HL-60 (cell line): ENCODE results near the gene TEX48.

Experiments
- DNase-seq, 2 experiments: peaks; one replicate each; pipeline ENCODE4 v3.0.0-alpha.2; 2010 to 2020; ENCODE audit warnings: low read depth in 1 of 2, low spot score in 1 of 2
- H3K27ac ChIP-seq: fragments of 250-450 bp; sonication (Bioruptor Pico); replicated peaks from 2 replicates; pipeline ENCODE4 v1.5.1; 2020; ENCODE audit warnings: mild to moderate bottlenecking, moderate library complexity
- H3K27me3 ChIP-seq: fragments of 250-450 bp; sonication (Bioruptor Pico); 2 replicates; pipeline ENCODE4 v1.5.1; 2021; ENCODE audit warnings: mild to moderate bottlenecking, moderate library complexity; ENCODE audit not compliant: insufficient read depth, poor library complexity, severe bottlenecking
- H3K4me3 ChIP-seq: replicated peaks from 2 replicates; pipeline ENCODE4 v1.5.1; 2011; ENCODE audit warnings: mild to moderate bottlenecking, control low read depth, low read length; ENCODE audit not compliant: insufficient read depth
- GABPA ChIP-seq: IDR thresholded peaks from 2 replicates; pipeline ENCODE4 v1.6.1; 2012; ENCODE audit warnings: low read depth
- POLR2AphosphoS5 ChIP-seq: IDR thresholded peaks from 2 replicates; pipeline ENCODE4 v1.6.1; 2012; ENCODE audit warnings: low read depth
- SPI1 ChIP-seq: IDR thresholded peaks from 2 replicates; pipeline ENCODE4 v1.6.1; 2012; ENCODE audit warnings: low read depth, mild to moderate bottlenecking, borderline replicate concordance
- TF ChIP-seq, protein P1 (sequence below): IDR thresholded peaks from one replicate; pipeline ENCODE4 v1.5.1; 2011; ENCODE audit warnings: low read length, control low read depth, inconsistent platforms; ENCODE audit not compliant: insufficient read depth
- TF ChIP-seq, protein P2 (sequence below): IDR thresholded peaks from 2 replicates; pipeline ENCODE4 v1.6.1; 2012; ENCODE audit warnings: low read depth; ENCODE audit not compliant: insufficient replicate concordance

Gene TEX48

DNA sequence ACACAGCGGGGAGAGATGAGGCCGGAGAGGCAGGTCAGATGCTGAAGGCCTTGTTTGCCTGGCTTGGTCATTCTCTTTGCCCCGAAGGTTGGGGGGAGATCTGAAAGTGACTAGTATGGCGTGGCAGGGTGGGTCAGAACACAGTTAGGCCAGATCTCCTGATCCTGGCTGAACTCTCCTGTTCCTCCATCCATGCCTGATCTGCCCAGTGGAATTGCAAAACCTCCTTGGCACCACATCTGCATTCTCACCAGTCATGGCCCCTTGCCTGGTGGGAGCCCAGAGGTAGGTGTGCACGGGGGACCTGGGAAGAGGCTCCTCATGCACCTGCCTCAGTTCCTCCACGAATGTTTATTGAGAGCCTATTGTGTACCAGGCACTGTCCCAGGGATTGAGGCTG is 47.6 kb downstream of the TEX48 start:
- TF ChIP-seq, protein P1, sequence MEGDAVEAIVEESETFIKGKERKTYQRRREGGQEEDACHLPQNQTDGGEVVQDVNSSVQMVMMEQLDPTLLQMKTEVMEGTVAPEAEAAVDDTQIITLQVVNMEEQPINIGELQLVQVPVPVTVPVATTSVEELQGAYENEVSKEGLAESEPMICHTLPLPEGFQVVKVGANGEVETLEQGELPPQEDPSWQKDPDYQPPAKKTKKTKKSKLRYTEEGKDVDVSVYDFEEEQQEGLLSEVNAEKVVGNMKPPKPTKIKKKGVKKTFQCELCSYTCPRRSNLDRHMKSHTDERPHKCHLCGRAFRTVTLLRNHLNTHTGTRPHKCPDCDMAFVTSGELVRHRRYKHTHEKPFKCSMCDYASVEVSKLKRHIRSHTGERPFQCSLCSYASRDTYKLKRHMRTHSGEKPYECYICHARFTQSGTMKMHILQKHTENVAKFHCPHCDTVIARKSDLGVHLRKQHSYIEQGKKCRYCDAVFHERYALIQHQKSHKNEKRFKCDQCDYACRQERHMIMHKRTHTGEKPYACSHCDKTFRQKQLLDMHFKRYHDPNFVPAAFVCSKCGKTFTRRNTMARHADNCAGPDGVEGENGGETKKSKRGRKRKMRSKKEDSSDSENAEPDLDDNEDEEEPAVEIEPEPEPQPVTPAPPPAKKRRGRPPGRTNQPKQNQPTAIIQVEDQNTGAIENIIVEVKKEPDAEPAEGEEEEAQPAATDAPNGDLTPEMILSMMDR, result no peak
- TF ChIP-seq, protein P2, sequence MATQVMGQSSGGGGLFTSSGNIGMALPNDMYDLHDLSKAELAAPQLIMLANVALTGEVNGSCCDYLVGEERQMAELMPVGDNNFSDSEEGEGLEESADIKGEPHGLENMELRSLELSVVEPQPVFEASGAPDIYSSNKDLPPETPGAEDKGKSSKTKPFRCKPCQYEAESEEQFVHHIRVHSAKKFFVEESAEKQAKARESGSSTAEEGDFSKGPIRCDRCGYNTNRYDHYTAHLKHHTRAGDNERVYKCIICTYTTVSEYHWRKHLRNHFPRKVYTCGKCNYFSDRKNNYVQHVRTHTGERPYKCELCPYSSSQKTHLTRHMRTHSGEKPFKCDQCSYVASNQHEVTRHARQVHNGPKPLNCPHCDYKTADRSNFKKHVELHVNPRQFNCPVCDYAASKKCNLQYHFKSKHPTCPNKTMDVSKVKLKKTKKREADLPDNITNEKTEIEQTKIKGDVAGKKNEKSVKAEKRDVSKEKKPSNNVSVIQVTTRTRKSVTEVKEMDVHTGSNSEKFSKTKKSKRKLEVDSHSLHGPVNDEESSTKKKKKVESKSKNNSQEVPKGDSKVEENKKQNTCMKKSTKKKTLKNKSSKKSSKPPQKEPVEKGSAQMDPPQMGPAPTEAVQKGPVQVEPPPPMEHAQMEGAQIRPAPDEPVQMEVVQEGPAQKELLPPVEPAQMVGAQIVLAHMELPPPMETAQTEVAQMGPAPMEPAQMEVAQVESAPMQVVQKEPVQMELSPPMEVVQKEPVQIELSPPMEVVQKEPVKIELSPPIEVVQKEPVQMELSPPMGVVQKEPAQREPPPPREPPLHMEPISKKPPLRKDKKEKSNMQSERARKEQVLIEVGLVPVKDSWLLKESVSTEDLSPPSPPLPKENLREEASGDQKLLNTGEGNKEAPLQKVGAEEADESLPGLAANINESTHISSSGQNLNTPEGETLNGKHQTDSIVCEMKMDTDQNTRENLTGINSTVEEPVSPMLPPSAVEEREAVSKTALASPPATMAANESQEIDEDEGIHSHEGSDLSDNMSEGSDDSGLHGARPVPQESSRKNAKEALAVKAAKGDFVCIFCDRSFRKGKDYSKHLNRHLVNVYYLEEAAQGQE, result no peak
- no peak overlapping the region for H3K4me3 ChIP-seq
- DNase-seq, result no peak
- H3K27ac ChIP-seq, result no peak overlapping the region
- no peaks in the 10 kb centered on the region for H3K27me3 ChIP-seq

DNA sequence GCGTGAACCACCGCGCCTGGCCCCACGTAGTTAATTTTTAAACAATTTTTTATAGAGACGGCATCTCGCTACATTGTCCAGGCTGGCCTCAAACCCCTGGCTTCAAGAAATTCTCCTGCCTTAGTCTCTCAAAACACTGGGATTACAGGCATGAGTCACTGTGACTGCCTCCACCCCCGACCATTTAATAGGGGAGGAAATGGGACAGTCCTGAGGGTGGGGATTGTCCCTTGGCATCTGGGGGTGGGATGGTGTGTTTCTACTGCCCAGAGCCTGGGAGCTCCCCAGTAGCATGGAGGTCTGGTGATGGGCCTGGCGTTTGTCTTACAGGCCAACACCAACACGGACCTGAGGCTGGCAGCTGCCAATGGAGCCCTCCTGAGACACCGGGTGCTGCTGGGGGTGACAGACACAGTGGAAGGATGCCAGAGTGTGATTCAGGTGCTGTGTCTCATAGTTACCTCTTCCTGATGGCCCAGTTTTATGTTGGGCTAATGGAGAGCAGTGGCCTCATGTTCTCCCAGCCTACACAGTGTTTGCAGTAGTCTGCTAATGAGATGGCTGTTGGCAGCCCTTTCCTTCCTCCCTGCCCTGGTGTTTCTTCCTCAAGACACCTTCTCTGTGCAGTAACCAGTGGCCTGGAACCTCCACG is 48.4 kb downstream of the TEX48 start:
- no peak for DNase-seq
- Histone ChIP-seq H3K27me3 (no peaks in the 10 kb centered on the region), H3K4me3 (no peak overlapping the region), H3K27ac (no peak overlapping the region)
- TF ChIP-seq POLR2AphosphoS5 (no peak), SPI1 (no peak), GABPA (no peak)
- TF ChIP-seq, protein P1, result no peak
- TF ChIP-seq, protein P2, result no peak

DNA sequence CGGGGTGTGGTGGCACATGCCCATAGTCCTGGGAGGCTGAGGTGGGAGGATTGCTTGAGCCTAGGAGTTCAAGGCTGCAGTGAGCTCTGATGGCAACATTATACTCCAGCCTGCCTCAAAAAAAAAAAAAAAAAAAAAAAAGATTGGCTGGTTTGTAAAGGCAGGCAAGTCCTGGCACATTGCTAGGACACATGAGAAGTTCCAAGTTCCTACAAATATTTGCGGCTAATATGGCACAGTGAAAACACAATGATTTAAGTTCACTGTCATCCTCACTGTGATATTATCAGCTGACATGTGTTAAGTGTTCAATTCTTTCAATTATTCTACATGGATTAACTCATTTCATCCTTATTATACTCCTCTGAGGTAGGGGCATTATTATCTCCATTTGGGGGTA is 50.8 kb downstream of the TEX48 start:
- DNase-seq, result no peak
- no peak overlapping the region for H3K27ac ChIP-seq
- no peaks in the 10 kb centered on the region for H3K27me3 ChIP-seq
- H3K4me3 ChIP-seq, result no peak overlapping the region
- TF ChIP-seq SPI1, result no peak
- TF ChIP-seq, protein P1, result no peak
- no peak for TF ChIP-seq GABPA
- TF ChIP-seq POLR2AphosphoS5, result no peak
- TF ChIP-seq, protein P2, result no peak
